ENCODE results near the gene VTCN1.

VTCN1 gene

DNA sequence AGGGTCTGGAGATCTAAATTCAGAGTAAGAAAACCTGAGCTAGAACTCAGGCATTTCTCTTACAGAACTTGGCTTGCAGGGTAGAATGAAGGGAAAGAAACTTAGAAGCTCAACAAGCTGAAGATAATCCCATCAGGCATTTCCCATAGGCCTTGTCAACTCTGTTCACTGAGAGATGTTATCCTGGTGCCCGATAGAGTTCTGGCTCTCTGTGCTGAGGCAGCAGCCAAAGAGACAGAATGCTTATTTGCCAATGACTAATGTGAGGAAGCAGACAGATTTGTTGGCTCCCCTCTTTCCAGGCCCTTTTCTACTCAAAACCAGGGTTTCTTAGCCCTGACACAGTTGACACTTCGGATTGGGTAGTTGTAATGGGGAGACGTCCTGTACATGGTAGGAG is 66.9 kb downstream of the VTCN1 start:
- no peak for TF ChIP-seq CTCF (IDR thresholded peaks at IDR 0.05)
- Mint-ChIP-seq H3K36me3 (ENCODE audit: low read depth) (no peaks in the 10 kb centered on the region), H3K27ac (no peak overlapping the region), H3K4me1 (peaks cover 31% of the 10 kb centered on the region), H3K27me3 (ENCODE audit: low read depth, poor library complexity) (peaks cover 12% of the 10 kb centered on the region), H3K4me3 (no peak overlapping the region), H3K9me3 (no peaks in the 10 kb centered on the region)
- DNase-seq = no peak

- DNase-seq = no peak
- TF ChIP-seq CTCF (IDR thresholded peaks at IDR 0.05) = no peak
- Mint-ChIP-seq H3K36me3 (ENCODE audit: low read depth) (no peaks in the 10 kb centered on the region), H3K9me3 (no peaks in the 10 kb centered on the region), H3K4me3 (no peak overlapping the region), H3K27me3 (ENCODE audit: low read depth, poor library complexity) (peaks cover 12% of the 10 kb centered on the region), H3K27ac (no peak overlapping the region), H3K4me1 (peaks cover 31% of the 10 kb centered on the region)
These were observed 67.6 kb downstream of the VTCN1 start for GRCh38 chr1:117143172-117143571.

- Mint-ChIP-seq H3K9me3 (no peaks in the 10 kb centered on the region), H3K4me1 (peaks cover 23% of the 10 kb centered on the region), H3K4me3 (no peak overlapping the region), H3K27ac (no peak overlapping the region), H3K36me3 (ENCODE audit: low read depth) (no peaks in the 10 kb centered on the region), H3K27me3 (ENCODE audit: low read depth, poor library complexity) (peaks cover 12% of the 10 kb centered on the region)
- no peak for TF ChIP-seq CTCF (IDR thresholded peaks at IDR 0.05)
- DNase-seq = no peak
These were observed 68.5 kb downstream of the VTCN1 start for GRCh38 chr1:117142200-117142599.

DNA sequence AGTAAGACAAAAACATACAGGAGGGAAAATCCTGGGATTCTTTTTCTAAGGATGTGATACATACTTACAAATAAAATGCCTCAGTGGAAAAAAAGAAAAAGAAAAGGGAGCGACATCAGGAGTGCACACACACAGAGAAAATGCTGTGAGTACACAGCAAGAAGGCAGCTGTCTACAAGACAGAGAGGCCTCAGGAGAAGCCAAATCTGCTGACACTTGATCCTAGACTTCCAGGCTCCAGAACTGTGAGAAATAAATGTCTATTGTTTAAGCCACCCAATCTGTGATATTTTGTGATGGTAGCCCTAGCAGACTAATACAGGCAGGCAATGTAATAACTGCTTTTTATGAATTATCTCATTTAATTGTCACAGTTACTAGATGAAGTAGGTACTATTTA is 72.2 kb downstream of the VTCN1 start:
- no peaks in the 10 kb centered on the region for H3K9me3 Mint-ChIP-seq
- H3K27ac Mint-ChIP-seq = no peak overlapping the region

DNA sequence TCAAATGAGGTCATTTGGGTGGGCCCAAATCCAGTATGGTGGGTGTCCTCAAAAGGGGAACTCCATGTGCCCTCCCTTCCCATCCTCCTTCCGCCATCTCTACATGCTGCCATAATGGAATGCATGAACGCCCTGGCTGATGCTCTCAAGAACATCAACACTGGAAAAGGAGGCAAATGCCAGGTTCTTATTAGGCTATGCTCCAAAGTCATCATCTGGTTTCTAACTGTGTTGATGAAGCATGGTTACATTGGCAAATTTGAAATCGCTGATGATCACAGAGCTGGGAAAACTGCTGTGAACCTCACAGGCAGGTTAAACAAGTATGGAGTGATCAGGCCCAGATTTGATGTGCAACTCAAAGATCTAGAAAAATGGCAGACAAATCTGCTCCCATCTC is 72.6 kb downstream of the VTCN1 start:
- TF ChIP-seq CTCF (IDR thresholded peaks at IDR 0.05) = no peak
- Mint-ChIP-seq H3K27ac (no peak overlapping the region), H3K4me1 (peaks cover 23% of the 10 kb centered on the region), H3K9me3 (no peaks in the 10 kb centered on the region), H3K27me3 (ENCODE audit: low read depth, poor library complexity) (peaks cover 6% of the 10 kb centered on the region), H3K4me3 (no peak overlapping the region), H3K36me3 (ENCODE audit: low read depth) (no peaks in the 10 kb centered on the region)
- no peak for DNase-seq

More for the DNA sequence above, 72.2 kb downstream of the VTCN1 start:
- Mint-ChIP-seq H3K27me3 (ENCODE audit: low read depth, poor library complexity) (peaks cover 6% of the 10 kb centered on the region), H3K4me1 (peaks cover 23% of the 10 kb centered on the region), H3K4me3 (no peak overlapping the region), H3K36me3 (ENCODE audit: low read depth) (no peaks in the 10 kb centered on the region)
- TF ChIP-seq CTCF (IDR thresholded peaks at IDR 0.05) = no peak
- DNase-seq = no peak

DNA sequence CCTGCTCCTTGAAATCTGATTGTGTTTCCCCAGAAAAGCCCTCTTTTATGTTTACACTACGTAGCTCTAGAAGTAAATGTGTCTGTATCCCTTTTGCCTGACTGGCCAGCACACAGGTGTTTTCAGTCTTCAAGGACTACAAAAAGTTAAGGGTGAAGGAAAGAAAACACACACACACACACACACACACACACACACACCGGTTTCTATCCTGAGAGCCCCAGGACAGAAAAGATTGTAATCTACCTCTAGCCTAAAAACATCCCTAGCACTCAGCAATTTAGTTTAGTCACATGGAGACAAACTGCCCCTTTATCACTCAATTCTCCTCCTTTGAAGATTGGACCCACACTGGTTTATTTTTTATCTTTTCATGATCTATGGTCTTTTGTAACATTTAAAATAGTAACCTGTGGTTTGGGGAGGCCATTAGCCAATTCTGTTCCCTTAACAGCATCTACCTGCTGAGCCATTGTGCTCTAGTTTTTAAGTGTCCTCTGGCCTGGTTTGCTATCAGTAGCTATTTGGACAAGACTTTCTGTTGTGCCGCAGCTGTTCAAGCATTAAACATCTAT is 73.4 kb downstream of the VTCN1 start:
- Mint-ChIP-seq H3K36me3 (ENCODE audit: low read depth) (no peaks in the 10 kb centered on the region), H3K9me3 (no peaks in the 10 kb centered on the region), H3K27me3 (ENCODE audit: low read depth, poor library complexity) (peaks cover 6% of the 10 kb centered on the region), H3K4me3 (no peak overlapping the region), H3K4me1 (peaks cover 23% of the 10 kb centered on the region), H3K27ac (no peak overlapping the region)
- DNase-seq = no peak
- TF ChIP-seq CTCF (IDR thresholded peaks at IDR 0.05) = no peak
